ENCODE data around the gene SLC6A7. TPM values are rescaled to one million over a fixed set of nuclear protein-coding genes. Genes with fewer than 3 reads are reported as not detected.
A peak's percentile ranks its signal among the peaks of the same experiment; 100 is the strongest.

The SLC6A7 gene
- total and polyA plus RNA-seq, 8 donors, result not detected

GRCh38 chr5:150214289-150214688, 24.4 kb downstream of the SLC6A7 start:
- Histone ChIP-seq H3K4me3 (no peak overlapping the region), H3K27ac (no peak overlapping the region), H3K4me1 (no peaks in the 10 kb centered on the region), H3K36me3 (no peaks in the 10 kb centered on the region), H3K27me3 (no peaks in the 10 kb centered on the region), H3K9me3 (no peaks in the 10 kb centered on the region)
- FAIRE-seq (no peak), ATAC-seq (no peak), DNase-seq (peak in 1 of 6 donors; percentile 21)
- intact Hi-C loops (cut with DNase I), result loop anchor here in 1 of 3 donors (10.0 kb wide), 1 partner anchor 79 kb away; no protein-coding TSS in a partner anchor
- WGBS, 2 donors, result 87 to 93% methylated on average over 7 of the region's 7 CpGs
- no peak for TF ChIP-seq CTCF (IDR thresholded peaks at IDR 0.05)

- H3K27me3 ChIP-seq, result no peaks in the 10 kb centered on the region
- peak in 1 of 6 donors; percentile 41 for DNase-seq
- WGBS, 2 donors, result 79 to 84% methylated on average over 10 of the region's 10 CpGs
- no peaks in the 10 kb centered on the region for H3K36me3 ChIP-seq
- ATAC-seq, result no peak
- no peak overlapping the region for H3K27ac ChIP-seq
- H3K4me1 ChIP-seq, result no peaks in the 10 kb centered on the region
- no peaks in the 10 kb centered on the region for H3K9me3 ChIP-seq
- no peak for FAIRE-seq
- no peak overlapping the region for H3K4me3 ChIP-seq
- no peak for TF ChIP-seq CTCF (IDR thresholded peaks at IDR 0.05)
- intact Hi-C loops (cut with DNase I), result loop anchor here in 2 of 3 donors (5.0 to 10.0 kb wide), 2 partner anchors 54 to 81 kb away; no protein-coding TSS in a partner anchor
Measured at GRCh38 chr5:150215979-150216944, 26.4 kb downstream of the SLC6A7 start.

- no peak for TF ChIP-seq CTCF (IDR thresholded peaks at IDR 0.05)
- WGBS, 2 donors, result 24 to 28% methylated on average over 2 of the region's 2 CpGs
- Histone ChIP-seq H3K4me3 (no peak overlapping the region), H3K27ac (no peak overlapping the region), H3K36me3 (no peaks in the 10 kb centered on the region), H3K4me1 (no peaks in the 10 kb centered on the region), H3K27me3 (no peaks in the 10 kb centered on the region), H3K9me3 (no peaks in the 10 kb centered on the region)
- peak in 1 of 6 donors; percentile 55 for DNase-seq
- no peak for FAIRE-seq
- peak in 2 of 4 donors; percentile 19 to 20 for ATAC-seq
- intact Hi-C loops (cut with DNase I), result loop anchor here in 2 of 3 donors (5.0 to 10.0 kb wide), 2 partner anchors 55 to 82 kb away; no protein-coding TSS in a partner anchor
Measured at GRCh38 chr5:150217038-150217437, 27.2 kb downstream of the SLC6A7 start.

GRCh38 chr5:150217873-150218692, 28.2 kb downstream of the SLC6A7 start:
- Histone ChIP-seq H3K4me3 (no peak overlapping the region), H3K9me3 (no peaks in the 10 kb centered on the region), H3K27ac (no peak overlapping the region), H3K4me1 (no peaks in the 10 kb centered on the region), H3K36me3 (no peaks in the 10 kb centered on the region), H3K27me3 (no peaks in the 10 kb centered on the region)
- WGBS, 2 donors, result 28 to 33% methylated on average over 10 of the region's 10 CpGs
- FAIRE-seq, result no peak
- intact Hi-C loops (cut with DNase I), result loop anchor here in 2 of 3 donors (5.0 to 10.0 kb wide), 2 partner anchors 56 to 83 kb away; no protein-coding TSS in a partner anchor
- DNase-seq, result peak; percentile 65 to 89 (median 85)
- peak; percentile 82 to 94 (median 88) for TF ChIP-seq CTCF (IDR thresholded peaks at IDR 0.05)
- peak; percentile 91 to 97 (median 93) for ATAC-seq

Data from pancreas (tissue), 10 donors.